Gastrocnemius medialis (tissue), 4 donors: ENCODE data around the gene EVC. TPM values are rescaled to one million over a fixed set of nuclear protein-coding genes. Genes with fewer than 3 reads are reported as not detected.

Experiments
- ATAC-seq, 2 donors: fragments of 150-250 bp; one replicate each; pipeline ENCODE4 v1.9.1; 2016
- DNase-seq, 2 donors: peaks; one replicate each; pipeline ENCODE4 v3.0.0-alpha.2; 2019
- H3K27ac ChIP-seq, 4 donors: fragments of 200-600 bp; sonication (generic); 1 replicate in 1 of 4; 2 replicates in 3 of 4; pipeline ENCODE4 v1.5.1; 2016 to 2018; ENCODE audit warnings: mild to moderate bottlenecking in 2 of 4, moderate library complexity in 1 of 4
- H3K27me3 ChIP-seq, 3 donors: fragments of 200-600 bp; sonication (generic) in 2 of 3; 1 replicate in 1 of 3; 2 replicates in 2 of 3; pipeline versions ENCODE4 v1.5.1 to v1.6.0; 2016 to 2019; ENCODE audit warnings: mild to moderate bottlenecking in 1 of 3, moderate library complexity in 1 of 3
- H3K36me3 ChIP-seq, 2 donors: fragments of 200-600 bp; sonication (generic) in 1 of 2; one replicate each; pipeline ENCODE4 v1.5.1; 2017 to 2018
- H3K4me1 ChIP-seq, 2 donors: fragments of 200-600 bp; sonication (generic) in 1 of 2; one replicate each; pipeline ENCODE4 v1.5.1; 2016 to 2017; ENCODE audit warnings: mild to moderate bottlenecking in 2 of 2
- H3K4me3 ChIP-seq, 4 donors: fragments of 200-600 bp; sonication (generic) in 3 of 4; 1 replicate in 1 of 4; 2 replicates in 3 of 4; pipeline ENCODE4 v1.5.1; 2016 to 2019; ENCODE audit warnings: mild to moderate bottlenecking in 2 of 4
- H3K9me3 ChIP-seq, 3 donors: fragments of 200-600 bp; sonication (generic) in 2 of 3; 1 replicate in 1 of 3; 2 replicates in 2 of 3; pipeline ENCODE4 v1.5.1; 2016 to 2019
- CTCF ChIP-seq, 5 experiments: fragments of 450-650 bp in 3 of 5; fragments of 200-600 bp in 2 of 5; sonication (generic) in 2 of 5; IDR thresholded peaks in 4 of 5; conservative IDR thresholded peaks in 1 of 5; 1 replicate in 4 of 5; 2 replicates in 1 of 5; pipeline ENCODE4 v1.5.1; 2016 to 2019; ENCODE audit warnings: antibody characterized with exemption in 5 of 5, mild to moderate bottlenecking in 3 of 5, moderate library complexity in 3 of 5
- POLR2A ChIP-seq, 2 donors: fragments of 450-650 bp; IDR thresholded peaks; one replicate each; pipeline ENCODE4 v1.6.1; 2017; ENCODE audit warnings: antibody characterized with exemption in 2 of 2, mild to moderate bottlenecking in 2 of 2, moderate library complexity in 2 of 2
- in situ Hi-C, 4 donors: fragments of 200-750 bp; cut with MboI; loops; one replicate each; pipeline versions ENCODE4 v1.15.0 to v1.8.0; 2017; ENCODE audit warnings: low sequenced_read_pairs in 4 of 4
- intact Hi-C: fragments of 100-400 bp; cut with DNase I; formaldehyde crosslinking; loops from one replicate; pipeline ENCODE4 v1.15.1; 2023; ENCODE audit warnings: low total_unique reads
- total RNA-seq, 4 donors: library from RNA; depleted of rRNA; stranded (reverse); fragments of >200 nt; gene quantifications; one replicate each; pipeline versions ENCODE4 v1.1.0 to v1.2.3, GENCODE V29; 2016

Gene EVC
- total RNA-seq, 4 donors from 2014 or later: 1.5 to 9.8 (median 2.0) TPM

- H3K27ac ChIP-seq: no peak overlapping the region
- DNase-seq: no peak
- no peaks in the 10 kb centered on the region for H3K36me3 ChIP-seq
- no peak overlapping the region for H3K4me3 ChIP-seq
- H3K9me3 ChIP-seq: no peaks in the 10 kb centered on the region
- TF ChIP-seq POLR2A (IDR thresholded peaks at IDR 0.05): no peak
- TF ChIP-seq CTCF (IDR thresholded peaks at IDR 0.05 in 4 of 5, conservative IDR thresholded peaks at IDR 0.05 in 1 of 5): no peak
- H3K27me3 ChIP-seq: no peaks in the 10 kb centered on the region
- ATAC-seq: no peak
- in situ Hi-C loops (no loop called here), intact Hi-C loops (no loop called here)
- H3K4me1 ChIP-seq: no peaks in the 10 kb centered on the region
Measured at GRCh38 chr4:5791654-5792053, 80.7 kb downstream of the EVC start.

- ATAC-seq (no peak), DNase-seq (no peak)
- H3K4me1 ChIP-seq: no peaks in the 10 kb centered on the region
- H3K27me3 ChIP-seq: no peaks in the 10 kb centered on the region
- in situ Hi-C loops (no loop called here), intact Hi-C loops (no loop called here)
- no peak overlapping the region for H3K4me3 ChIP-seq
- H3K36me3 ChIP-seq: no peaks in the 10 kb centered on the region
- H3K9me3 ChIP-seq: no peaks in the 10 kb centered on the region
- H3K27ac ChIP-seq: no peak overlapping the region
- no peak for TF ChIP-seq CTCF (IDR thresholded peaks at IDR 0.05 in 4 of 5, conservative IDR thresholded peaks at IDR 0.05 in 1 of 5)
- no peak for TF ChIP-seq POLR2A (IDR thresholded peaks at IDR 0.05)
Measured at GRCh38 chr4:5793514-5793913, 82.5 kb downstream of the EVC start.

- no peak for ATAC-seq
- TF ChIP-seq CTCF (IDR thresholded peaks at IDR 0.05 in 4 of 5, conservative IDR thresholded peaks at IDR 0.05 in 1 of 5) (no peak), POLR2A (IDR thresholded peaks at IDR 0.05) (no peak)
Measured at GRCh38 chr4:5795580-5795979, 84.6 kb downstream of the EVC start.

GRCh38 chr4:5796976-5797375, 86.0 kb downstream of the EVC start:
- in situ Hi-C loops (no loop called here), intact Hi-C loops (no loop called here)
- Histone ChIP-seq H3K27me3 (no peaks in the 10 kb centered on the region), H3K27ac (no peak overlapping the region), H3K4me1 (no peaks in the 10 kb centered on the region), H3K4me3 (no peak overlapping the region), H3K9me3 (no peaks in the 10 kb centered on the region), H3K36me3 (no peaks in the 10 kb centered on the region)
- TF ChIP-seq CTCF (IDR thresholded peaks at IDR 0.05 in 4 of 5, conservative IDR thresholded peaks at IDR 0.05 in 1 of 5) (no peak), POLR2A (IDR thresholded peaks at IDR 0.05) (no peak)
- DNase-seq: no peak
- ATAC-seq: no peak

More at GRCh38 chr4:5795580-5795979, 84.6 kb downstream of the EVC start:
- in situ Hi-C loops: no loop called here
- DNase-seq: no peak
- Histone ChIP-seq H3K36me3 (no peaks in the 10 kb centered on the region), H3K27me3 (no peaks in the 10 kb centered on the region), H3K4me3 (no peak overlapping the region), H3K4me1 (no peaks in the 10 kb centered on the region), H3K9me3 (no peaks in the 10 kb centered on the region), H3K27ac (no peak overlapping the region)
- intact Hi-C loops: no loop called here

GRCh38 chr4:5797866-5798265, 86.9 kb downstream of the EVC start:
- H3K27ac ChIP-seq: no peak overlapping the region
- H3K9me3 ChIP-seq: no peaks in the 10 kb centered on the region
- intact Hi-C loops (no loop called here), in situ Hi-C loops (no loop called here)
- H3K27me3 ChIP-seq: no peaks in the 10 kb centered on the region
- TF ChIP-seq CTCF (IDR thresholded peaks at IDR 0.05 in 4 of 5, conservative IDR thresholded peaks at IDR 0.05 in 1 of 5) (no peak), POLR2A (IDR thresholded peaks at IDR 0.05) (no peak)
- ATAC-seq: no peak
- H3K36me3 ChIP-seq: no peaks in the 10 kb centered on the region
- no peak for DNase-seq
- no peaks in the 10 kb centered on the region for H3K4me1 ChIP-seq
- no peak overlapping the region for H3K4me3 ChIP-seq
